ENCODE measurements around the gene KCNJ5.

- TF ChIP-seq CREB1 (IDR thresholded peaks at IDR 0.05; ENCODE audit: low read depth) (no peak), REST (IDR thresholded peaks at IDR 0.05; ENCODE audit: low read depth) (no peak), ZBTB7A (IDR thresholded peaks at IDR 0.05; ENCODE audit: low read depth) (no peak), MAX (IDR thresholded peaks at IDR 0.05) (no peak)
- TF ChIP-seq, protein P1, sequence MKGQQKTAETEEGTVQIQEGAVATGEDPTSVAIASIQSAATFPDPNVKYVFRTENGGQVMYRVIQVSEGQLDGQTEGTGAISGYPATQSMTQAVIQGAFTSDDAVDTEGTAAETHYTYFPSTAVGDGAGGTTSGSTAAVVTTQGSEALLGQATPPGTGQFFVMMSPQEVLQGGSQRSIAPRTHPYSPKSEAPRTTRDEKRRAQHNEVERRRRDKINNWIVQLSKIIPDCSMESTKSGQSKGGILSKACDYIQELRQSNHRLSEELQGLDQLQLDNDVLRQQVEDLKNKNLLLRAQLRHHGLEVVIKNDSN (IDR thresholded peaks at IDR 0.05): no peak
Measured at GRCh38 chr11:128882451-128882850, 8.7 kb upstream of the KCNJ5 start.
